Globus pallidus (tissue), 1 donor: ENCODE measurements around the gene APPL2.

ENCODE experiments used
- DNase-seq: peaks from one replicate; pipeline ENCODE4 v3.0.0-alpha.2; 2015; ENCODE audit warnings: low spot score

APPL2 gene

GRCh38 chr12:105222726-105223351 is 13.1 kb downstream of the APPL2 start:
- no peak for DNase-seq

GRCh38 chr12:105222284-105222655 is 13.7 kb downstream of the APPL2 start:
- no peak for DNase-seq

GRCh38 chr12:105221583-105222283 is 14.2 kb downstream of the APPL2 start:
- no peak for DNase-seq

- DNase-seq, result no peak
Observed at GRCh38 chr12:105220929-105221290, 15.1 kb downstream of the APPL2 start.

- DNase-seq, result no peak
Observed at GRCh38 chr12:105220150-105220928, 15.6 kb downstream of the APPL2 start.

- DNase-seq, result no peak
Observed at GRCh38 chr12:105219261-105220028, 16.5 kb downstream of the APPL2 start.

GRCh38 chr12:105218434-105218833 is 17.5 kb downstream of the APPL2 start:
- DNase-seq, result no peak

GRCh38 chr12:105214670-105215375 is 21.2 kb downstream of the APPL2 start:
- no peak for DNase-seq

GRCh38 chr12:105214148-105214547 is 21.8 kb downstream of the APPL2 start:
- no peak for DNase-seq

GRCh38 chr12:105212438-105212837 is 23.5 kb downstream of the APPL2 start:
- no peak for DNase-seq

- DNase-seq, result no peak
Observed at GRCh38 chr12:105209091-105209490, 26.9 kb downstream of the APPL2 start.

GRCh38 chr12:105206686-105207374 is 29.1 kb downstream of the APPL2 start:
- no peak for DNase-seq

- DNase-seq, result no peak
Observed at GRCh38 chr12:105205322-105206048, 30.5 kb downstream of the APPL2 start.

- DNase-seq, result no peak
Observed at GRCh38 chr12:105204916-105205315, 31.1 kb downstream of the APPL2 start.

GRCh38 chr12:105204127-105204526 is 31.8 kb downstream of the APPL2 start:
- no peak for DNase-seq

- DNase-seq, result no peak
Observed at GRCh38 chr12:105202202-105202601, 33.8 kb downstream of the APPL2 start.

- DNase-seq, result no peak
Observed at GRCh38 chr12:105201299-105201698, 34.7 kb downstream of the APPL2 start.

GRCh38 chr12:105200385-105200784 is 35.6 kb downstream of the APPL2 start:
- no peak for DNase-seq

GRCh38 chr12:105198961-105199360 is 37.0 kb downstream of the APPL2 start:
- no peak for DNase-seq

- DNase-seq, result no peak
Observed at GRCh38 chr12:105196090-105196489, 39.9 kb downstream of the APPL2 start.
